SK-N-SH treated with all-trans-retinoic acid at 6 μM for 48 hours (cell line): Measurements from ENCODE around the gene CISTR.
A peak's percentile ranks its signal among the peaks of the same experiment; 100 is the strongest.

Source experiments
- ATAC-seq: fragments of 200-7000 bp; cut with Tn5 transposase; 3 replicates; pipeline ENCODE4 v1.9.1; 2020; ENCODE audit warnings: mild to moderate bottlenecking, moderate library complexity
- ARNTL ChIP-seq: fragments of 450-650 bp; formaldehyde crosslinking; IDR thresholded peaks from 2 replicates; pipeline ENCODE4 v1.5.0; 2020; ENCODE audit warnings: low read depth, mild to moderate bottlenecking, moderate library complexity, borderline replicate concordance
- BACH2 ChIP-seq: fragments of 250-450 bp; sonication (Bioruptor Pico); IDR thresholded peaks from 2 replicates; pipeline ENCODE4 v1.9.0; 2021; ENCODE audit warnings: mild to moderate bottlenecking, borderline replicate concordance
- CREB5 ChIP-seq: fragments of 250-450 bp; sonication (Bioruptor Pico); IDR thresholded peaks from 2 replicates; pipeline ENCODE4 v1.5.1; 2020; ENCODE audit warnings: low read depth, mild to moderate bottlenecking, moderate library complexity
- CSDC2 ChIP-seq: fragments of 250-450 bp; sonication (Bioruptor Pico); IDR thresholded peaks from 2 replicates; pipeline ENCODE4 v1.5.0; 2020; ENCODE audit warnings: mild to moderate bottlenecking, moderate library complexity
- CSRNP3 ChIP-seq: fragments of 250-450 bp; sonication (Bioruptor Pico); IDR thresholded peaks from 2 replicates; pipeline ENCODE4 v1.5.1; 2021; ENCODE audit warnings: mild to moderate bottlenecking, moderate library complexity
- ESRRG ChIP-seq: fragments of 250-450 bp; sonication (Bioruptor Pico); IDR thresholded peaks from 2 replicates; pipeline ENCODE4 v1.6.1; 2021; ENCODE audit warnings: mild to moderate bottlenecking
- GLIS3 ChIP-seq: fragments of 250-450 bp; sonication (Bioruptor Pico); IDR thresholded peaks from 2 replicates; pipeline ENCODE4 v1.5.0; 2020; ENCODE audit warnings: mild to moderate bottlenecking, moderate library complexity
- ISL1 ChIP-seq: fragments of 250-450 bp; sonication (Bioruptor Pico); IDR thresholded peaks from 2 replicates; pipeline ENCODE4 v2.1.2; 2022; ENCODE audit warnings: mild to moderate bottlenecking, moderate library complexity
- OSR1 ChIP-seq: fragments of 250-450 bp; sonication (Bioruptor Pico); IDR thresholded peaks from 2 replicates; pipeline ENCODE4 v1.8.0; 2022; ENCODE audit warnings: moderate library complexity, mild to moderate bottlenecking, inconsistent platforms
- PPARA ChIP-seq: fragments of 250-450 bp; sonication (Bioruptor Pico); IDR thresholded peaks from 2 replicates; pipeline ENCODE4 v1.5.0; 2020; ENCODE audit warnings: mild to moderate bottlenecking, borderline replicate concordance
- RARB ChIP-seq: fragments of 250-450 bp; sonication (Bioruptor Pico); IDR thresholded peaks from 2 replicates; pipeline ENCODE4 v1.8.0; 2021; ENCODE audit warnings: mild to moderate bottlenecking, moderate library complexity
- SNAI2 ChIP-seq: fragments of 250-450 bp; sonication (Bioruptor Pico); IDR thresholded peaks from 2 replicates; pipeline ENCODE4 v1.5.0; 2020; ENCODE audit warnings: mild to moderate bottlenecking, moderate library complexity
- TCF4 ChIP-seq: fragments of 250-450 bp; sonication (Bioruptor Pico); IDR thresholded peaks from 2 replicates; pipeline ENCODE4 v1.8.0; 2021; ENCODE audit warnings: mild to moderate bottlenecking, moderate library complexity, borderline replicate concordance
- TOX ChIP-seq: fragments of 250-450 bp; sonication (Bioruptor Pico); IDR thresholded peaks from 2 replicates; pipeline ENCODE4 v1.8.0; 2021; ENCODE audit warnings: mild to moderate bottlenecking, moderate library complexity, borderline replicate concordance
- TSHZ2 ChIP-seq: fragments of 250-450 bp; sonication (Bioruptor Pico); IDR thresholded peaks from 2 replicates; pipeline ENCODE4 v1.5.0; 2020; ENCODE audit warnings: mild to moderate bottlenecking, moderate library complexity
- ZC3H10 ChIP-seq: fragments of 250-450 bp; sonication (Bioruptor Pico); IDR thresholded peaks from 2 replicates; pipeline ENCODE4 v1.5.1; 2021; ENCODE audit warnings: mild to moderate bottlenecking, moderate library complexity
- ZFP3 ChIP-seq: fragments of 250-450 bp; sonication (Bioruptor Pico); IDR thresholded peaks from 2 replicates; pipeline ENCODE4 v1.5.0; 2020; ENCODE audit warnings: mild to moderate bottlenecking, moderate library complexity
- ZFP30 ChIP-seq: fragments of 450-650 bp; formaldehyde crosslinking; IDR thresholded peaks from 2 replicates; pipeline ENCODE4 v1.5.0; 2022; ENCODE audit warnings: mild to moderate bottlenecking, moderate library complexity
- ZNF565 ChIP-seq: fragments of 450-650 bp; formaldehyde crosslinking; conservative IDR thresholded peaks from 2 replicates; pipeline ENCODE4 v1.5.0; 2020; ENCODE audit warnings: low read depth, mild to moderate bottlenecking, moderate library complexity
- ZNF70 ChIP-seq: fragments of 450-650 bp; formaldehyde crosslinking; IDR thresholded peaks from 2 replicates; pipeline ENCODE4 v1.5.0; 2020; ENCODE audit warnings: mild to moderate bottlenecking, moderate library complexity
- ZNF8 ChIP-seq: fragments of 450-650 bp; formaldehyde crosslinking; IDR thresholded peaks from 2 replicates; pipeline ENCODE4 v1.5.0; 2020; ENCODE audit warnings: mild to moderate bottlenecking, moderate library complexity
- TF ChIP-seq, protein P1 (sequence below): fragments of 250-450 bp; sonication (Bioruptor Pico); IDR thresholded peaks from 2 replicates; pipeline ENCODE4 v1.8.0; 2020; ENCODE audit warnings: mild to moderate bottlenecking, moderate library complexity, borderline replicate concordance
- TF ChIP-seq, protein P2 (sequence below): fragments of 250-450 bp; sonication (Bioruptor Pico); IDR thresholded peaks from 2 replicates; pipeline ENCODE4 v1.8.0; 2021; ENCODE audit warnings: low read depth, mild to moderate bottlenecking, moderate library complexity, borderline replicate concordance

The CISTR gene

GRCh38 chr12:53744130-53744441 is 7.7 kb downstream of the CISTR start:
- TF ChIP-seq ZFP3 (CRISPR knock-in tag) (no peak), OSR1 (CRISPR knock-in tag) (no peak), ZNF8 (CRISPR knock-in tag) (no peak), SNAI2 (no peak), PPARA (CRISPR knock-in tag) (no peak), CSRNP3 (CRISPR knock-in tag) (no peak), CREB5 (CRISPR knock-in tag) (no peak), BACH2 (no peak), ZNF70 (CRISPR knock-in tag) (no peak), CSDC2 (no peak), TSHZ2 (no peak), ARNTL (CRISPR knock-in tag) (no peak), RARB (CRISPR knock-in tag) (no peak), ZNF565 (CRISPR knock-in tag) (no peak), TCF4 (CRISPR knock-in tag) (no peak), ESRRG (CRISPR knock-in tag) (no peak), GLIS3 (CRISPR knock-in tag) (no peak), ISL1 (CRISPR knock-in tag) (no peak)
- TF ChIP-seq, protein P1, sequence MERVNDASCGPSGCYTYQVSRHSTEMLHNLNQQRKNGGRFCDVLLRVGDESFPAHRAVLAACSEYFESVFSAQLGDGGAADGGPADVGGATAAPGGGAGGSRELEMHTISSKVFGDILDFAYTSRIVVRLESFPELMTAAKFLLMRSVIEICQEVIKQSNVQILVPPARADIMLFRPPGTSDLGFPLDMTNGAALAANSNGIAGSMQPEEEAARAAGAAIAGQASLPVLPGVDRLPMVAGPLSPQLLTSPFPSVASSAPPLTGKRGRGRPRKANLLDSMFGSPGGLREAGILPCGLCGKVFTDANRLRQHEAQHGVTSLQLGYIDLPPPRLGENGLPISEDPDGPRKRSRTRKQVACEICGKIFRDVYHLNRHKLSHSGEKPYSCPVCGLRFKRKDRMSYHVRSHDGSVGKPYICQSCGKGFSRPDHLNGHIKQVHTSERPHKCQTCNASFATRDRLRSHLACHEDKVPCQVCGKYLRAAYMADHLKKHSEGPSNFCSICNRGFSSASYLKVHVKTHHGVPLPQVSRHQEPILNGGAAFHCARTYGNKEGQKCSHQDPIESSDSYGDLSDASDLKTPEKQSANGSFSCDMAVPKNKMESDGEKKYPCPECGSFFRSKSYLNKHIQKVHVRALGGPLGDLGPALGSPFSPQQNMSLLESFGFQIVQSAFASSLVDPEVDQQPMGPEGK (CRISPR knock-in tag), result no peak
- TF ChIP-seq, protein P2, sequence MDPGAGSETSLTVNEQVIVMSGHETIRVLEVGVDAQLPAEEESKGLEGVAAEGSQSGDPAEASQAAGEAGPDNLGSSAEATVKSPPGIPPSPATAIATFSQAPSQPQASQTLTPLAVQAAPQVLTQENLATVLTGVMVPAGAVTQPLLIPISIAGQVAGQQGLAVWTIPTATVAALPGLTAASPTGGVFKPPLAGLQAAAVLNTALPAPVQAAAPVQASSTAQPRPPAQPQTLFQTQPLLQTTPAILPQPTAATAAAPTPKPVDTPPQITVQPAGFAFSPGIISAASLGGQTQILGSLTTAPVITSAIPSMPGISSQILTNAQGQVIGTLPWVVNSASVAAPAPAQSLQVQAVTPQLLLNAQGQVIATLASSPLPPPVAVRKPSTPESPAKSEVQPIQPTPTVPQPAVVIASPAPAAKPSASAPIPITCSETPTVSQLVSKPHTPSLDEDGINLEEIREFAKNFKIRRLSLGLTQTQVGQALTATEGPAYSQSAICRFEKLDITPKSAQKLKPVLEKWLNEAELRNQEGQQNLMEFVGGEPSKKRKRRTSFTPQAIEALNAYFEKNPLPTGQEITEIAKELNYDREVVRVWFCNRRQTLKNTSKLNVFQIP, result no peak

GRCh38 chr12:53743266-53744129 is 8.3 kb downstream of the CISTR start:
- peak; percentile 73 for ATAC-seq

More at GRCh38 chr12:53744130-53744441, 7.7 kb downstream of the CISTR start:
- ATAC-seq, result no peak

More at GRCh38 chr12:53743266-53744129, 8.3 kb downstream of the CISTR start:
- TF ChIP-seq CREB5 (CRISPR knock-in tag) (no peak), CSDC2 (no peak), ISL1 (CRISPR knock-in tag) (no peak), ZNF8 (CRISPR knock-in tag) (no peak), OSR1 (CRISPR knock-in tag) (no peak), ZNF70 (CRISPR knock-in tag) (no peak), TCF4 (CRISPR knock-in tag) (no peak), ZC3H10 (CRISPR knock-in tag) (no peak), ESRRG (CRISPR knock-in tag) (no peak), SNAI2 (no peak), CSRNP3 (CRISPR knock-in tag) (no peak), ZNF565 (CRISPR knock-in tag) (no peak), TOX (CRISPR knock-in tag) (no peak), RARB (CRISPR knock-in tag) (no peak), ZFP30 (no peak), PPARA (CRISPR knock-in tag) (no peak)
- TF ChIP-seq, protein P1 (CRISPR knock-in tag), result no peak
